DMS53 (cell line): ENCODE measurements around the gene ZBTB7C.

ENCODE experiments used
- DNase-seq: peaks from one replicate; lab custom pipeline; 2025; lab: John Stamatoyannopoulos, UW

The ZBTB7C gene

DNA sequence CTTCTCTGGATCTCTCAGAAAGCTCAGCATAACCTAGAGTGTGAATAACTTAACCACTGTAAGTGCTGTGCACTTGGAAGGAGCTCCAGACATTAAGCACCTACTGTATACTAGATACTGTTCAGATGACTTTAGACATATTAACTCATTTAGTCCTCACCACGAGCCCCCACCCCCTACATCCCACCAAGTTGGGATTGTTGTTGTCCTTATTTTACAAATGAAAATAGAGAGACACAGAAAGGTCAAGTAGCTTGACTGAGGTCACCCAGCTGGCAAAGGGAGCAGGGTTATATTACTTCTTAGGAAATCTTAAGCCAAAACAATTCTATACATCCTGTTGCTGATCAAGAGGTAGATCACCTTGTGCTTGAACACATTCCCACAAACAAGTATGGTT, 244.5 kb downstream of the ZBTB7C start:
- no peak for DNase-seq

GRCh38 chr18:48164116-48164515, 245.1 kb downstream of the ZBTB7C start:
- no peak for DNase-seq

DNA sequence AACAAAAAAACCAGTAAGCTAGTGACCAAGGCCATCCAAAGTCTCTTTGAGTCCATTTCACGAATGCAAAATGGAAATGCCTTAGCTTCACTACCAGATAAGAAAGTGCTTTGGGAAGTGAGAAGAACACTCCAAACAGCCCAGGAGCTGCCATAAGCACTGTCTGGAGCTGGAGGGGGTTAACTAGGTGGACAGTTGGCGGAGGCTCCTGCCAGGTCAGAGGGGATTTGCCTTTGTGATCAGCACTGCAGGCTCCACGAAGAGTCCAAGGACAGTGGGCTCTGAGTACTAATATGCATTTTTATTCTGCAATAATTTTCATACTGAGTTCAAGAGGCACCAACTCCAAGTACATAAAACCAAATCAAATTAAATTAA, 245.5 kb downstream of the ZBTB7C start:
- DNase-seq, result no peak

DNA sequence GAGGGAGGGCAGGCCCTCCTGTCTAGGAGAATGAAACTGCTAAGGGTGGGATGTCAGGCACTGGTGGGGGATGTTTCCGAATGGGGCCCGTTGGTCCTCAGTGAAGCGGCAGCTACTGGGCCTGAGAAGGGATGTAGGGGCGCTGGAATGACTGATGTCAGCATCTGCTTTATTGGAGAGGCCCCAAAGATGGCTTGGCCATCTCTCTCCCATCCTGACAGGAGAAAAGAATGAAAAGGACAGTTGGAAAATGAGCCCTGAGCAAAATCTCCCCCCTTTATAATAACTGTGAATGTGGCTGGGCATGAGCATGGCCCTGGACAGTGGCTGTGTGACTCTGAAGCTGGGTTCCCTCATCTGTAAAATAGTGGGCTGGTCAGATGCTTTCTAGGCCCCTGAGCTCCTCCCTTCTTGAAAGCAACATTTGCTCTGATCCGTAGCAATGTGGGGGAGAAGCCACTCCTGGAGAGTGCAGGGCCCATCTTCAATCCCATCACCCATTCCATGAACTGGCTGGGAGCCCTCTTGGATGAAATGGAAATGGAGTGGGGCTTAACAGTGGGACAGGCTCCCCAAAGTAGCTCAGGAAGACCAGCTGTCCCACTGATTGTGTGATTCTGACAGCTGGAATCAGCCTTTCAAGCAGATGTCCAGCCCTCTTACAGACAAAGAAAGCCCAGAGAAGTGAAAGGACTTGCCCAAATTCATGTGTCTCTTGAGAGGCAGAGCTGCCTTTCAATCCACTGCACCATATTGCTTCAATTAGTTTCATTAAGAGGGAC, 246.0 kb downstream of the ZBTB7C start:
- no peak for DNase-seq

GRCh38 chr18:48161911-48162698, 247.1 kb downstream of the ZBTB7C start:
- DNase-seq, result peak; percentile 93

DNA sequence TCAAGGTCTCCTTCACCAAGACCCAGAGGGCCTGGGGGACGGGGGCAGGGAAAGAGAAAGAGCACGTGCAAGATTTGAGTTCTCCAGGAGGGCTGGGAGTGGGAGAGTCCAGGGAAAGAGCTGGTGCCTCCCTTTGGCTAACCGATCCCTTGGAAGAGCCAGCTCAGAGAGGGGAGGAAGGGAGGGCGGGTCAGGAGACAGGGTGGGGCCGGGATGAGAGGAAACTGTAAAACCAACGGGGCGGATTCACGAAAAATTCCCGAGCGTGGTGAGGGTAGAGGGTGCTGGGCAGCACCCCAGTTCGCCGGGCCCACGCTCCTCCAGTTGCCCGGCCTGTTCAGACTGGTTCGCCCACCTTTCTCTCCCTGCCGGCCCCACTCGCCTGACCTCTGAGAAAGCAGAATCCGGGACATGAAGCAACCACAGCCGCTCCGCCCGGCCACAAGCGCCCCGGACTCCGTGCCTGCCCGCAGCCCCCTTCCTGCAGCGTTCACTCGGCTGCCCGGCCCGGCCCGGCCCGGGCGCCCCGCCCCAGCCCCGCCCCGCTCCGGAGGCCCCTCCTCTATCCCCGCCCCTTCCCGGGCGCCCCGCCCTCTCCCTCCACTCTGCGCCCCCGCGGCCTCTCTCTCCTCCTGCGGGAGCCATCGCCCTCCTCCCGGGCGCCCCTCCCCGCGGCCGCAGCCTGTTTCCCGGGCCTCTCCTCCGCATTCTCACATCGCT, 247.8 kb downstream of the ZBTB7C start:
- peak; percentile 95 for DNase-seq

- DNase-seq, result no peak
These were observed 248.6 kb downstream of the ZBTB7C start for GRCh38 chr18:48160622-48161021.

DNA sequence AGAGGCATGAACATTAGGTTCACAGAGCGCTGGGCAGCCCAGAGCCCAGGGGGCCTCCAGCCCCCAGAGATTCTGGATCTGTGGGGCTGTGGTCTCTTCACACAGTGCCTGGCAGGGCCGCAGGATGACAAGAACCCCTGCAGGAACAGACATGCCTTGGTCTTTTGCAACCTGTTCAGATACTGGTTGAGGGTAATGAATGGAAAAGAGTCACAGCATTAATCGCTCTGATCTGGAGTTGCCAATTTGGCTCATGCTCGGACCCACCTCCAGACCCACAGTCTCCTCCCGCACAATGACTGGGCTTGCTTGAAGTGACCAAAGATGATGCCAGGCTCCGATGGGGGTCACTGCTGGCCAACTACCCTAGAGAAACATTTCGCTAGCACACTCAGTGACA, 249.4 kb downstream of the ZBTB7C start:
- DNase-seq, result no peak

GRCh38 chr18:48158721-48159120, 250.5 kb downstream of the ZBTB7C start:
- DNase-seq, result no peak

GRCh38 chr18:48157956-48158355, 251.2 kb downstream of the ZBTB7C start:
- DNase-seq, result no peak

GRCh38 chr18:48155856-48156255, 253.3 kb downstream of the ZBTB7C start:
- DNase-seq, result no peak

DNA sequence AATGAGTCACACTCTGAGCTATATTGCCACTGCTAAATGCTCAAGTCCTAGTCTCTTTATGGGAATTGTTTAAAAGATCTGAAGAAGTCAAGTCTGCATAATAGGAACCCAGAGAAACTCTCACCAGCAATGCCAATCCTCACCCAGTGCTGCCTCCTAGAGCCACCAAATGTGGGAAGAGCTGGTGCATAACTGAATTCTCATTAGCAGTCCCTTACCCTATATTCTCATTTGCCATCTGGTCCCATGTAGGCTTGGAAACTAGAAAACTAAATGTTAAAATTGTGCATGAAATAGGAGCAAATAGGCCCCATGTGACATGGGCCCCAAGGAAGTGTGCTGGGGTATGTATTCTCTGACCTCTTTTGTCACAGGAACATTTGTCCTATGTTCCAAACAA, 254.4 kb downstream of the ZBTB7C start:
- DNase-seq, result no peak

- no peak for DNase-seq
These were observed 255.3 kb downstream of the ZBTB7C start for GRCh38 chr18:48153613-48154481.

DNA sequence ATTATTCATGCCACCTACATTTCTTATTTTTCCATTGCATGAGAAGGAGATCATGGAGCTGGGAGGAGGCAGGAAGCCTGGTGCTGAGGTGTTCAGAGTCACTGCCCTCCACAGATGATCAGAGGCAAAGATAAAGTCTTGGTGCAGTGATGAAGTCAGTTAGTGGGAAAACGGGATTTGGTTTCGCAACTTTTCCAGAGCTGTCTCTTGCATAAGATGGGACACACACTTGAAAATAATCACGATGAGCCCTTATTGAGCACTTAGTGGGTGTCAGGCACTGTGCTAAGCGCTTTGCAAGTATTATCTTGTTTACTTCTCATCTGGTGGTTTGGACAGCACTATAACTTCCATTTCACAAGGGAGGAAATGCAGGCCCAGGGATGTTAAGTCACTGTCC, 256.6 kb downstream of the ZBTB7C start:
- no peak for DNase-seq

- DNase-seq, result no peak
These were observed 257.6 kb downstream of the ZBTB7C start for GRCh38 chr18:48151421-48152065.

DNA sequence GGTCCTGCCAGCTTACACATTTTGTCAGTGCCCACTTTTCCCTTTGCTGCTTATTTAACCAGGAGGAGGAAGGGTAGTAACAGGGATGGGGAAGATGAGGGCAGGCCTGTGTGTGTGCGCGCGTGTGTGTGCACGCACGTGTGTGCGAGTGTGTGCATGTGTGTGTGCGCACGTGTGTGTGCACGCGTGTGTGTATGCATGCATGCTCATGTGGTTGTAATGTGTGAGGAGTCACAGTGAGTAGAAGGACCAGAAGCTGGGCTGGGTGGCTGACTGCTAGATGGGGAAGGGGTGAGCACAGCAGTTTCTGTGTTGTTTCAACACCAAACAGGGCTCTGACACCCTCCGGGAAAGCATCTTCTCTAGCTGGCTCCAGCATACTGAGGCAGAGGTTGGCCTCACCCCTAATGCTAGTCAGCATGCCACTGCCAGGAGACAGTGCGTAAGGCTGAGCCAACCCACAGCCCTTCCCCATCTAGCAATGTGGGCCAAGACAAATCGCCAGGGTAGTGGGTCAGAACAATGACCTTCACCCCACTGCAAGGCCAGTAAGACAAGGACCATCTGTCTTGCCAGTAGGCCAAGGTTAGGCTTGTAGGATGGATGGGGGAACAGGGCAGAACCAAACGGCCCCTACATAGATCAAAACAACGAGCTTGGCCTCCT, 260.0 kb downstream of the ZBTB7C start:
- no peak for DNase-seq

GRCh38 chr18:48142994-48143393, 266.2 kb downstream of the ZBTB7C start:
- DNase-seq, result no peak

GRCh38 chr18:48142353-48142752, 266.8 kb downstream of the ZBTB7C start:
- no peak for DNase-seq

DNA sequence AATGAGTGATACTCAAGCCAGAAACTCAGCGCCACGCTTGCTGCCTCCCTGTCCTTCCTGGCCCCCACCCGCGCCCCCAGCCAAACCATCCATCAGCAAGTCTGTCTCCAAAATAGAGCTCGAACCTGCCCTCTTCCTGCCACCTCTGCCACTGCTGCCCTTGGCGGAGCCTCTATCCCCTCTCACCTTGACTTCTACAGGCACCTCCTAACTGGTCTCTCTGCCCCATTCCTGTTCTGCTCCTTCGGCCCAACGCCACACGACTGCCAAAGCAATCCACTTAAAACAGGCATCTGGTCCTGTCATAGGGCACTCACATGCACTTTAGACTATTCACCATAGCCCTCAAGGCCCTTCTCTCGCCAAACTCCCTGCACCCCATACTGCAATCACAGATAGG, 268.5 kb downstream of the ZBTB7C start:
- peak; percentile 27 for DNase-seq

GRCh38 chr18:48139431-48140347, 269.5 kb downstream of the ZBTB7C start:
- DNase-seq, result peak; percentile 84
